T-helper 22 cell (primary cell): ENCODE data around the gene SND1.
"Not testable (repeated sequence)": the region's sequence is repeated elsewhere in the genome, so short reads cannot be mapped to it uniquely, and the experiment has no call there.

ENCODE experiments used
- DNase-seq: peaks from one replicate; pipeline ENCODE4 v3.0.0-alpha.2; 2020; ENCODE audit warnings: low read depth

Gene SND1

GRCh38 chr7:128100225-128100948 is 448.4 kb downstream of the SND1 start:
- DNase-seq = no peak

DNA sequence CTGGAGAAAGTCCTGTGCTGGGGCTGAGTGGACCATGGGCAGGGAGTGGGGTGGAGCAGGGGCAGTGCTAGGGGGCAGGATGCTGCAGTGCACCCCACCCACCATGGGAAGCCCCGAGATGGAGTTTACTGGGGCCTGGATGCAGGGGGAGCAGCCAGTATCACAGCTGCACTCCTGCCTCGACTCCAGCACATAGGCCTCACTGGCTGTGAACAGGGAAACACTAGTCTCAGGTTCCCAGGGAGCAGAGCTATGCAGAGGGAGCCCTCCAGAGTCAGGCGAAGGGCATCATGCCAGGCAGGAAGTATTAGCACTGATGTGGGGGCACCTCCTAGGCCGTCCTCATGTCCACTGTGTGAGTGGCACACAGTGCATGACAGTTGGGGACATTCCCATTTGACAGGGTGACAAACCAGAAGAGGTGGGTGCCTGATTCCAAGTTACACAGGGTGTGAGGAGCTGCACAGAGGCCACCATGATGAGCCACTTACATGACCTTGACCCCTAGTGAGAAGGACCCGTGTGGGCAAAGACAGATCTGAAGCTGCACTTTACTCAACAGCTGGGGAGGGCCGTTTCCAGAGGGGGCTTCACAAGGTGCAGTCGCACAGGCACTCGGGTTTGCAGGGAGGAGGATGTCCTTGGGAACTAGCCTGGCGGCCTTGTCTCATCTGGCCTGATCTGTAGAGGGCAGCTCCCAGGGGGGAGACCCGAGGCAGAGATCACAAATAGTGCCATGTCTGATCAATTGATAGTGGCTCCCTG is 449.1 kb downstream of the SND1 start:
- DNase-seq = no peak

DNA sequence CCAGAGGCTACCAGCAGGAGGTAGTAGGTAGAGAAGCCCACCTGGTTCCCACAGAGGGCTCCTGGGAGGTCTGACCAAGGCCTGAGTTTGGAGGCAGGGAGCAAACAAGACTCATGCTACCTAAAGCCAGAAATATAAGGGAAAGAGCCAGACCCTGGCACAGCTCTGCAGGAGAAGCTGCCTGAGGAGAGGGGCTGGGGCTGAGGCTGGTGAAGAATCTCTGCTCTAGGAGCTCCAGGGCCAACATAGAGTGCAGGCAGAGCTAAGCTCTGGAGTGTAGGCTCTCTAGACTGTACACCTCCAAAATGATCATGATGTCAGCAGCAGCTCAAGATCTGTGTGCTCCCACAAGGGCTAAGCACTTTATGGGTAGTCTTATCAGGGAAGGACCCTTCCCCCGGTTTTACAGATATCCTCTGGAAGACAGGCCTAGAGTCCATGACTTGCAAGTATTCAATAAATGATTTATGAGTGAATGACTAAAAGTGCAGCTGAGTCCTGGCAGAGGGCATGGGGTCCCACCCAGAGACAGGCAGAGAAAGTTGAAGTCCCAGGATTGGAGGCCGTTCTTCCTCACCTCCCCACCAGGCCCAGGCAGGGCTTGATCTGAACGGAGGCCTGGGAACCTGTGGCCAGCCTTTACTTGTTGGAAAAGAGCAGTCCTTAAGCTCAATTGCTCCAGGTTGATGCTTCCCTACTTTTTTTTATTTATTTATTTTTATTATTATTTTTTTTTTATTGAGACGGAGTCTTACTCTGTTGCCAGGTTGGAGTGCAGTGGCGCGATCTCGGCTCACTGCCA is 450.7 kb downstream of the SND1 start:
- DNase-seq = no peak

GRCh38 chr7:128103498-128104107 is 451.6 kb downstream of the SND1 start:
- DNase-seq = no peak

- no peak for DNase-seq
Observed at GRCh38 chr7:128104108-128104742, 452.2 kb downstream of the SND1 start.

DNA sequence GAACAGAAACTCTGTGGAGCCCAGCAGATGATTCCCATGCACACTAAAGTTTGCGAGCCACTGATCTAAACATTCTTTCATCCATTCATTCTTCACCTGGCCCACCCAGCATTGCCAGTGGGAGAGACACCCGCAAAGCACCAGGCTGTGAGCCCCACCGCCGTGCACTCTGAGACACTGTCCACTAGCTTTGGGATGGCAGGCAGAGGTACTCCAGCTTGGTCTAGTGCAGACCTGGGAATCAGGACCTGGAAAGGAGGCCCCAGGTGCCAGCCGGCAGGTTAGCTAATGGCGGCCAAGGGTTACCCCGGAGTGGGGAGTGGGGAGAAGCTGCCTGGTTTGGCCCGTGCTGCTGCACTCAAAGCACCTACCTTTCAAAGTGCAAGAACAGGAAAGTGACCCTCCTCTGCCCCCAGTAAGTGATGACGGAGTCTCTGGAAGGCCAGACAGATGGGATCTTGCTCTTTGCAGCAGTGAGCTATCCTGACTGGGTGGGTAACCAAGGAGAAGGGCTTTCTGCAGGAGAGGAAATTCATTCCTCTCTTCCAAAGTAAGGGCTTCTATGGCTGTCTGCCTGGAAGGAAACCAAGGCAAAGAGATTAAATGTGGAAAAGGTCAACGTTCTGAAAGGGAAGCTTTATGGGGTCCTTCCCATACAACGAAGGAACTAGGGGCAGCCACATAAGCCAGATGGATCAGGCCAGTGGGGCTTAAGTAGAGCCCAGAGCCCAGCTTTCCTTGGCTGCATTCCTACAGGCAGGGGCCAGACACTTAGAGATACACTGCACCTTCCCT is 453.4 kb downstream of the SND1 start:
- no peak for DNase-seq

DNA sequence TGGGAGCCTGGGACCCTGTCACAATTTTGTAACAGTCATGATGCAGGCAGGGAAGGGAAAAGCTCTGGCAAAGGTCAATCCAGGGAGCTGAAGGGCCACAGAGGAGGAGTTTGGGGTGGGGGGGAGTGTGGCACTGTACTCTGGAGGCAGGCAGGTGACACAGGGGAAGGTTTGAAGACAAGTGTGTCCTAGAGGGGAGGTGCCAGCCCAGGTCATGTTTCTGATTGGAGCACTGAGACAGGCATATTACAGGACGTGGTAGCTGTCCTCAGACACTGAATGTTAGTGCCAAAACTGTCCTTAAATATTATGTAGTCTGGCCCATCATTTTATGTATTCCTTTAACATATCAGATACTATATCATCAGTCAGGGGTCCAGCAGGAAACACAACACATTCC is 454.8 kb downstream of the SND1 start:
- no peak for DNase-seq

DNA sequence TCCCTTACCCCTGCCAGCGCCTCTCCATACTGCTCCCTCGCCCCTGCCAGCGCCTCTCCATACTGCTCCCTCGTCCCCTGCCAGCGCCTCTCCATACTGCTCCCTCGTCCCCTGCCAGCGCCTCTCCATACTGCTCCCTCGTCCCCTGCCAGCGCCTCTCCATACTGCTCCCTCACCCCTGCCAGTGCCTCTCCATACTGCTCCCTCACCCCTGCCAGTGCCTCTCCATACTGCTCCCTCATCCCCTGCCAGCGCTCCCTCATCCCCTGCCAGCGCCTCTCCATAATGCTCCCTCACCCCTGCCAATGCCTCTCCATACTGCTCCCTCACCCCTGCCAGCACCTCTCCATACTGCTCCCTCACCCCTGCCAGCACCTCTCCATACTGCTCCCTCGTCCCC is 455.5 kb downstream of the SND1 start:
- DNase-seq = not testable (repeated sequence)

DNA sequence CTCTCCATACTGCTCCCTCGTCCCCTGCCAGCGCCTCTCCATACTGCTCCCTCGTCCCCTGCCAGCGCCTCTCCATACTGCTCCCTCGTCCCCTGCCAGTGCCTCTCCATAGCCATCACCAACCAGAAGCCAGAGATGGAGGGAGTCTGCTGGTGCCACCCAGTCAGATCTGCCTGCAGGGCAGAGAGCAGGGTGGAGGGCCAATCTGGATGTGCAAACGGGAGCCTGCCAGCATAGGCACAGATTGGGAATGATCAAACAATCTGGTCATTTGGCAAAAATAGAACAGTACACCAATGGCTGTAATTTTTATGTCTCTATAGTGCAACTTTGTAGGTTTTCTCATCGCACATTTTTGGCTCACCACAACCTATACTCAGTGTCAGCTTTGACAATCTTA is 456.1 kb downstream of the SND1 start:
- no peak for DNase-seq

DNA sequence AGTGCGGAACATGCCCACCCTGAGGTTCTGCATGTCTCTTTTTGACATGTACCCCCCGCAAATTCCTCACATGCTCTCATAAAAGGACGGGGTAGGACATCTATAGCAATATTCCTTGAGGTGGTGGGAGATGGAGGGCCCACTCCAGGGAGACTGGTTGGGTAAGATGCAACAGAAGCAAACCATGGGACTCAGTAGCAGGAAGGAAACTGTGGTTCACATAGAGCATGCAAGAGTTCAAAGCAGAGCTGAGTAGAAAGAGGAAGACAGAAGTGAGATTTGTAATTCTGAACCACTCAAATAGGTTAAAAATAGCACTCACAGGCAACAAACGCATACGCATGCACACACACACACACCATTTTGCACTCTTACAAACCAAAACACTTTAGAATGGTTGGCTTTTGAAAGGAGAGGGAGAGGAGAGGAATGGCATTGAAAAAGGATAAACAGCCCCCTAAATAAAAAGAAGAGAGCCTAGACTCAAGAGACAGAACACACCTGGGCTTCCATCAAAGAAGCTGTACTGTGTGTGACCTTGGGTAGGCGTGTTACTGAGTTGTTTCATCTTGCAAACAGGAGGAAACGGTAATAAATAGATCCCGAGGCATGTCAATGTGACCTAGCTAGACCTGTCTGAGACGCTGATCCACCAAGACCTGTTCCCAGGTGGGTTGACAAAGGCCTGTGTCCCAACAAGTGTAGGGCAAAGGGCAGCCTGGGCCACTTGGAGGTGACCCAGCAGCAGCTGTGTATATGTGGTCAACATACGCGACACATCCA is 456.8 kb downstream of the SND1 start:
- no peak for DNase-seq

DNA sequence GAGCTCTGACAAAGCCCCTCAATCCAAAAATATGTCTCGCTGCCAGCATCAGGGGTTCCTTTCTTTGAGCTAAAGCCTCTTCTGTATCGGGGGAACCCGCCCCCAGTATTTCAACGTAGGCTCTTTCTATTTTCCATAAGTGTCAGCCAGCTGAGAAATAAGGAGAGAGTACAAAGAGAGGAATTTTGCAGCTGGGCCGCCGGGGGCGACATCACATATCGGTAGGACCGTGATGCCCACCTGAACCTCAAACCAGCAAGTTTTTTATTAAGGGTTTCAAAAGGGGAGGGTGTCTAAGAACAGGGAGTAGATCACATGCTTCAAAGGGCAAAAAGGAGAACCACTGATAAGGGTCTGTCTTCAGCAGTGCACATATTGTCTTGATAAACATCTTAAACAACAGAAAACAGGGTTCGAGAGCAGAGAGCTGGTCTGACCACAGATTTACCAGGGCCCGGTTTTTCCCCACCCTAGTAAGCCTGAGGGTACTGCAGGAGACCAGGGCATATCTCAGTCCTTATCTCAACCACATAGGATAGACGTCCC is 457.5 kb downstream of the SND1 start:
- not testable (repeated sequence) for DNase-seq

DNA sequence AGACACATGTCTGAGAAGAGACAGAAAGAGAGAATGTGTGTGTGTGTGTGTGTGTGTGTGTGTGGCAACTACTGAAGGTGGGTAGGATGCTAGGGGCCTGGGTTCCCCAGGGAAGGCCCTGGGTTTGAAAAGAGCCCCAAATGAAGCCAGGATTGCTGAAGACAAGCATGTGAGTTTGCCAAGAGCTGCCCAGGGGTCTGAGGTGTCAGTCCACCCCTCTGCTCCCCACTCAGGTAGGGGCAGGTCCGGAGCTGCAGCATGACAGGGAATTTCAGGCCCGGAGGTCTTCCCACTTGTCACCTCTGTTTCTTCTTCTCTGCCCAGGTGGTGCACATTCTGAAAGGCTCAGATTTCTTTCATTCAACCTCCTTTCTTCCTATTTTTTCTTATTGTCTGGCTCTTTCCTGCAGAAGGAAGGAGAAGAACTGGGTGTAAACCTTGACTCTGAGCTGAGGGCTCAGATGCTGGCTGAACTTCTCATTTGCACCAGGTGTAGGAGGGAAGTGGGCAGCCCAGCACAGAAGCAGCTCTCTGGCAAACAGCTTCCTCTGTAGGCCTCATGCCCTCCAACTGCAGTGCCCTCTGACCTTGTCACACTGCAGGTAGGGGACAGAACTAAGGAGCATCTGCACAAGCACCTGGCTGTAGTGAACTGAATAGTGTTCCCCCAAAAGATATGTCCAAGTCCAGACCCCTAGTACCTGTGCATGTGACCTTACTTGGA is 458.8 kb downstream of the SND1 start:
- DNase-seq = no peak

GRCh38 chr7:128112018-128112780 is 460.2 kb downstream of the SND1 start:
- DNase-seq = no peak

- no peak for DNase-seq
Observed at GRCh38 chr7:128112781-128113221, 460.8 kb downstream of the SND1 start.

DNA sequence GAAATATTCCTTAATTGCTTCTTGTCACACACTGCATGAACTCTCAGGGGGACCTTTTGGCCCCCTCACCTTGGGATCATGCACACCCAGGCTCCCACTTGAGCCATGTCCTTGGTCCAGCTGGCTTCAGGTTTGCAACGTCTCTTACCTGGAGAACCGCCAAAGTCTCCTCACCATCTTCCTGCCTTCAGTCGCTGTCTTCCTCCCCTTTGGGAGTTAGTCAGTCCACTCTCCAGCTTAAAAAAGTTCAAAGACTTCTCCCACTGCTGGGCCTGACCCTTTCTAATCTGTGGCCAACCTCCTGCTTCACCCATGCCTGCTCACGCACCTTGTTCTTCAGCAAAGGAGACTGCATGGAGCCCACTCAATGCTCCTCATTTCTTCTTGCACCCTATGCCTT is 461.8 kb downstream of the SND1 start:
- no peak for DNase-seq

- DNase-seq = no peak
Observed at GRCh38 chr7:128114806-128115205, 462.8 kb downstream of the SND1 start.

DNA sequence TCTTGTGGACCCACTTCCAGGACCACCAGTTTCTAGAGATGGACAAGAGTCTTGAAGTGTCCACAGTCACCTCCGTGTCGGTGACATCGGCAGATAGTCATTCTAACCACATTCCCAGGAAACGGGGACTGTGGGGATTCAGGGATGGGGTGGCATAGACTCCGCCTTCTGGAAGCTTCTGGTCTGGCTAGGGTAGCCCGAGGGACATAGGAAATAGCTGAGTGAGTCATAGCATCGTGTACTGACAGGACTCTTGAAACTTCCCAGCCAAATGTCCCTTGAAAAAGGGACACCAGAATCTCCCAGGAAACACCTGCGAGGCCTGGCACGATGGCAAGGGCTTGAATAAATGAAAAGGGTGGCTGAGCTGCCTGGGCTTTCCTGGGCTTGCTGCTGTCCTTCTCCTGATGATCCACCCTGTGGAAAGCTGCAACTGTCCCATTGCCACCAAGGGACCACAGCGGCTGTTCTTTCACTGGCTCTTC is 463.4 kb downstream of the SND1 start:
- DNase-seq = no peak
